ENCODE measurements around the gene TBC1D22B.
"Not testable (repeated sequence)": the region's sequence is repeated elsewhere in the genome, so short reads cannot be mapped to it uniquely, and the experiment has no call there.

The TBC1D22B gene

GRCh38 chr6:37307484-37307883, 49.9 kb downstream of the TBC1D22B start:
- H3K9ac ChIP-seq (ENCODE audit: low read depth, low read length); H3K4me3 ChIP-seq (ENCODE audit: low read length); H3K9me3 ChIP-seq (replicated peaks; ENCODE audit: low read length); H3K4me2 ChIP-seq (ENCODE audit: low read length); H3K36me3 ChIP-seq (ENCODE audit: insufficient read depth, low read length); H3K27me3 ChIP-seq (ENCODE audit: control insufficient read depth, insufficient read depth, low read length); H3K4me1 ChIP-seq (ENCODE audit: control insufficient read depth, insufficient read depth, low read length): not testable (repeated sequence)

DNA sequence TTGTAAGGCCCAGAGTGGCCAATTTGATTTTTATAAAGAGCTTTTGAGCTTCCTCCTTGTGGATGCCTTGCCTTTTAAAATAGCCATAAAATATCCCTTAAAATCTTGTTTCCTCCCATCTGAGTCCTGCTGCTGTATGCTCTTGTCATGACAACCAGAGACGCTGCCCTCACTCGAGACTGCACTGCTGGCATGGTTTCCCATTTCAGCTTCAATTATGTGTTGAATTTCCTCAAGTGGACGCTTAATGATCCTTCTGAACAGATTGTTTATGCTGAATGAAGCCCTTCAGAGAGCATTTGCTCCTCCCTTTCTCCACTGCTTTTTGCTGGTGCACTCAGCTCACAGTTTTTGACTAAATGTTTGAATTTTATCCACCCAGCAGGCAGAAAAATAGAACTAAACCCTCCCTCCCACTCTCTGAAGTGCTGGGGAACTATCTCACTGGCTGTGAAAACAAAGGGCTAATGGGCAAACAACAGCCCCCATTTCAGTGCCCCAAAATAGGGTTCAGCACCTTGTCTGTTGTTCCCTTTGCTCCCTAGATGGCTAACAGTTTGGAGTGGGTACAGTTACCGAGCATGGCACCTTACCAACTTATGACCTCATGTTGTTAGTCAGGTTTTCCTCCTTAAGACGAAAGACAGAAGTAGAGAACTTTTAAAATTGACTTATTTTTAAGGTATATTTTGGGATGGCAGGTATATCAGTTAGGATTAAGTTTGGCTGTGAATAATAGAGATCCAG, 50.7 kb downstream of the TBC1D22B start:
- Histone ChIP-seq H3K4me3 (ENCODE audit: low read length) (no peak overlapping the region), H3K27me3 (ENCODE audit: control insufficient read depth, insufficient read depth, low read length) (no peaks in the 10 kb centered on the region), H3K36me3 (ENCODE audit: insufficient read depth, low read length) (peaks cover 7% of the 10 kb centered on the region), H3K4me2 (ENCODE audit: low read length) (no peak overlapping the region), H3K9ac (ENCODE audit: low read depth, low read length) (no peak overlapping the region), H3K9me3 (replicated peaks; ENCODE audit: low read length) (no peaks in the 10 kb centered on the region), H3K4me1 (ENCODE audit: control insufficient read depth, insufficient read depth, low read length) (no peaks in the 10 kb centered on the region)

GRCh38 chr6:37309046-37309445, 51.5 kb downstream of the TBC1D22B start:
- Histone ChIP-seq H3K4me1 (ENCODE audit: control insufficient read depth, insufficient read depth, low read length) (no peaks in the 10 kb centered on the region), H3K9ac (ENCODE audit: low read depth, low read length) (no peak overlapping the region), H3K4me3 (ENCODE audit: low read length) (no peak overlapping the region), H3K9me3 (replicated peaks; ENCODE audit: low read length) (no peaks in the 10 kb centered on the region), H3K27me3 (ENCODE audit: control insufficient read depth, insufficient read depth, low read length) (no peaks in the 10 kb centered on the region), H3K4me2 (ENCODE audit: low read length) (no peak overlapping the region), H3K36me3 (ENCODE audit: insufficient read depth, low read length) (peaks cover 14% of the 10 kb centered on the region)

DNA sequence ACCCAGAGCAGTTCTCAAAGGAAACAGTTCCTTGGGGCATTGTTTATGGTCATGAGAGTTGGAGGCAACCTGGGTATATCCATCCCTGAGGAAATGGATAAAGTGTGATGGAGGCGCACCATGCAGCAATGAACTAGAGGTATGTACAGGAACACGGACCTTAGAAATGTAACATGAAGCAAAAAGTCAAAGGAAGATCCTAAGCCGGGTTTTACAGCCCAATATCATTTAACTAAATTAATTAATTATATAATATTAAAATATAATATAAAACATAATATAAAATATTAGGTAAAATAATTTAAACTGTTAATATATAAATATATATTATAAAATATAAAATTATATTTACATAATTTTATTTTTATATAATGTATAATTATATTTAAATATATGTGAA, 52.1 kb downstream of the TBC1D22B start:
- H3K27me3 ChIP-seq (ENCODE audit: control insufficient read depth, insufficient read depth, low read length) = no peaks in the 10 kb centered on the region
- no peak overlapping the region for H3K4me2 ChIP-seq (ENCODE audit: low read length)
- no peaks in the 10 kb centered on the region for H3K4me1 ChIP-seq (ENCODE audit: control insufficient read depth, insufficient read depth, low read length)
- H3K9me3 ChIP-seq (replicated peaks; ENCODE audit: low read length) = no peaks in the 10 kb centered on the region
- no peak overlapping the region for H3K4me3 ChIP-seq (ENCODE audit: low read length)
- H3K9ac ChIP-seq (ENCODE audit: low read depth, low read length) = no peak overlapping the region
- peaks cover 20% of the 10 kb centered on the region for H3K36me3 ChIP-seq (ENCODE audit: insufficient read depth, low read length)

- Histone ChIP-seq H3K27me3 (ENCODE audit: control insufficient read depth, insufficient read depth, low read length) (no peaks in the 10 kb centered on the region), H3K4me3 (ENCODE audit: low read length) (no peak overlapping the region), H3K9ac (ENCODE audit: low read depth, low read length) (no peak overlapping the region), H3K36me3 (ENCODE audit: insufficient read depth, low read length) (peaks cover 22% of the 10 kb centered on the region), H3K9me3 (replicated peaks; ENCODE audit: low read length) (no peaks in the 10 kb centered on the region), H3K4me1 (ENCODE audit: control insufficient read depth, insufficient read depth, low read length) (no peaks in the 10 kb centered on the region), H3K4me2 (ENCODE audit: low read length) (no peak overlapping the region)
Measured at GRCh38 chr6:37310966-37311365, 53.4 kb downstream of the TBC1D22B start.

DNA sequence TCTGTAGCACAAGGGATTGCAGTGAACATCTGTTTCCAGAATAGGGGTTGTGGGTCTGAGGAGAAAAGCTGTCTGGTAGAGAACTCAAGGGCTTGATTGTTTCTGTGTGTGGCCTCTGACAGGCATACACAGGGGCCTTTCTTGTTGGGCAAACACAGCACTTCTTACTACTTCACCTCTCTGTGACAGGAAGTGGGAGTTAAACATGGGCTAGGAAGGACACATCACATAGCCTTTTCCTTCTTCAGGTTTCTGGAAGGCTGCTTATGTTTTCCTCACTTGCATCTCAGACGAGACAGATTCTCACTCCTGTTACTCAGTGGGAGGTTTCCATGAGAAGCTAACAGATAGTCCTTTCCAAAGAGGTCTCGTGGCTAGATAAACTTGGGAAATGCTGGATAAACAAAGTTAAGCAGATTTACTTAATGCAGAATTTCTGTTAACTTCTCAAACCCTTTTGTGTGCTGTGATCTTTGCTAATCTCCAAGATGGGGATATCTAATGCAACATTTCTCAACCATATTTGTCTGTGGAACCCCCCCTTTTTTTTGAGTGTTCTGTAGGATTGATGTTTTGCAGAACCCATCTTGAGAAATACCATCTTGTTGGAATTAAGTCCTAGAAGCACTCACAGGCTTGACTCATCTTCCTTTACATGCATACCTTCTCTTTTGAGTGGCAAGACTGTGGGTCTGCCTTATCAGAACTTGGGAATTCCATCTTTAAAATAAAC, 54.3 kb downstream of the TBC1D22B start:
- Histone ChIP-seq H3K27me3 (ENCODE audit: control insufficient read depth, insufficient read depth, low read length) (no peaks in the 10 kb centered on the region), H3K36me3 (ENCODE audit: insufficient read depth, low read length) (peaks cover 29% of the 10 kb centered on the region), H3K4me3 (ENCODE audit: low read length) (no peak overlapping the region), H3K9ac (ENCODE audit: low read depth, low read length) (no peak overlapping the region), H3K9me3 (replicated peaks; ENCODE audit: low read length) (no peaks in the 10 kb centered on the region), H3K4me2 (ENCODE audit: low read length) (no peak overlapping the region), H3K4me1 (ENCODE audit: control insufficient read depth, insufficient read depth, low read length) (no peaks in the 10 kb centered on the region)

- Histone ChIP-seq H3K4me2 (ENCODE audit: low read length) (no peak overlapping the region), H3K27me3 (ENCODE audit: control insufficient read depth, insufficient read depth, low read length) (no peaks in the 10 kb centered on the region), H3K9me3 (replicated peaks; ENCODE audit: low read length) (no peaks in the 10 kb centered on the region), H3K4me3 (ENCODE audit: low read length) (no peak overlapping the region), H3K9ac (ENCODE audit: low read depth, low read length) (no peak overlapping the region), H3K36me3 (ENCODE audit: insufficient read depth, low read length) (peaks cover 38% of the 10 kb centered on the region), H3K4me1 (ENCODE audit: control insufficient read depth, insufficient read depth, low read length) (no peaks in the 10 kb centered on the region)
Measured at GRCh38 chr6:37313723-37314486, 56.3 kb downstream of the TBC1D22B start.

DNA sequence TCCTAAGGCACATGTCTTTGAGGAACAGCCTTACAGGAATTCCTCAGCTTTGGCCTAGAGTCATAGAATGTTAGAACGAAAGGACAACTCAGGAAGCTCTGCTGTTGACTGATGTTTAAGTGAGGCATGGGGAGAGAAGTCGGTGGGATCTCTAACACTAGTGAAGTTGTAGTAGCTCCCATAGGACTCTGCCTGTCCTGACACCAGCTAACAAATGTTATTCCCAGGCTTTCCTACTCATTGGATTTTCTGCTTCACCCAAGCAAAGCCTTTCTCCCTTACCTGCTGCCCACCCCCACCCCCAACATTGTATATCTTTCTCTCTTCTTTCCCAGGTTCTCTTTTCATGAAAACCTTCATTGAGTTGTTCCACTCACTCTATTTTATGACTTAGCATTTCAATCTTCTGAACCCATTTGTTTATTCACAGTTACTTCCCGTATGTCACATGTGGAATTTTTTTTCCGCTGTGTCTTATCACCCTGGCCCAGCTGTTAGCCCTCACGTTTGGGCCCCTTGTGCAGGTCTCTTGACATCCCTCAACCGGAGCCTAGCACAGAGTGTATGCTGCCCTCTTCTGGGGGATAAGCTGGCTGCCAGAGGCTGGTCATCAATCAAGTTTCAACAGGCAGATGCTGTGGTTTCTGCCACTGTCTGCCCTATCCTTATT, 57.0 kb downstream of the TBC1D22B start:
- Histone ChIP-seq H3K4me2 (ENCODE audit: low read length) (no peak overlapping the region), H3K9ac (ENCODE audit: low read depth, low read length) (no peak overlapping the region), H3K36me3 (ENCODE audit: insufficient read depth, low read length) (peaks cover 46% of the 10 kb centered on the region), H3K9me3 (replicated peaks; ENCODE audit: low read length) (no peaks in the 10 kb centered on the region), H3K4me1 (ENCODE audit: control insufficient read depth, insufficient read depth, low read length) (no peaks in the 10 kb centered on the region), H3K4me3 (ENCODE audit: low read length) (no peak overlapping the region), H3K27me3 (ENCODE audit: control insufficient read depth, insufficient read depth, low read length) (no peaks in the 10 kb centered on the region)

- Histone ChIP-seq H3K4me3 (ENCODE audit: low read length) (no peak overlapping the region), H3K36me3 (ENCODE audit: insufficient read depth, low read length) (peaks cover 47% of the 10 kb centered on the region), H3K9me3 (replicated peaks; ENCODE audit: low read length) (no peaks in the 10 kb centered on the region), H3K27me3 (ENCODE audit: control insufficient read depth, insufficient read depth, low read length) (no peaks in the 10 kb centered on the region), H3K4me1 (ENCODE audit: control insufficient read depth, insufficient read depth, low read length) (no peaks in the 10 kb centered on the region), H3K4me2 (ENCODE audit: low read length) (no peak overlapping the region), H3K9ac (ENCODE audit: low read depth, low read length) (no peak overlapping the region)
Measured at GRCh38 chr6:37315157-37315515, 57.6 kb downstream of the TBC1D22B start.

DNA sequence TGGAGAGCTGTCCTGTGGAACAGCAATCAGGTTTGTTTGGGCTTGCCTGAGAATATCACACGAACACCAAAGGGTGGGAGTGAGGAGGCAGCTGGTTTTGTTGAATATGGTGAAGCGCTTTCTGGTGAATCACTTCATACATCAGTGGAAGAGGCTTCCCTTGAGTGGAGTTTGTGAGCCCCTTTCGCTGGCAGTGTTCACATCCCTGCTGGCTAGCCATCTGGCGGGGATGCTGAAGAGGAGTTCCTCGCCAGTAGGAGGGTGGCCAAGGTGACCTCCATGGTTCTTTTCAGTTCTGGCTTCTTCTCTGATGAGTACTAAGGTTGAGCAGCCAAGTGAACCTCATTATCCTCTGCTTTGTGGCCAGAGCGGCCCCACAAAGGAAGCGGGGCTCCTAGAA, 58.5 kb downstream of the TBC1D22B start:
- H3K36me3 ChIP-seq (ENCODE audit: insufficient read depth, low read length) = peaks cover 47% of the 10 kb centered on the region
- H3K9ac ChIP-seq (ENCODE audit: low read depth, low read length) = no peak overlapping the region
- H3K9me3 ChIP-seq (replicated peaks; ENCODE audit: low read length) = no peaks in the 10 kb centered on the region
- H3K27me3 ChIP-seq (ENCODE audit: control insufficient read depth, insufficient read depth, low read length) = no peaks in the 10 kb centered on the region
- no peaks in the 10 kb centered on the region for H3K4me1 ChIP-seq (ENCODE audit: control insufficient read depth, insufficient read depth, low read length)
- no peak overlapping the region for H3K4me3 ChIP-seq (ENCODE audit: low read length)
- H3K4me2 ChIP-seq (ENCODE audit: low read length) = no peak overlapping the region

DNA sequence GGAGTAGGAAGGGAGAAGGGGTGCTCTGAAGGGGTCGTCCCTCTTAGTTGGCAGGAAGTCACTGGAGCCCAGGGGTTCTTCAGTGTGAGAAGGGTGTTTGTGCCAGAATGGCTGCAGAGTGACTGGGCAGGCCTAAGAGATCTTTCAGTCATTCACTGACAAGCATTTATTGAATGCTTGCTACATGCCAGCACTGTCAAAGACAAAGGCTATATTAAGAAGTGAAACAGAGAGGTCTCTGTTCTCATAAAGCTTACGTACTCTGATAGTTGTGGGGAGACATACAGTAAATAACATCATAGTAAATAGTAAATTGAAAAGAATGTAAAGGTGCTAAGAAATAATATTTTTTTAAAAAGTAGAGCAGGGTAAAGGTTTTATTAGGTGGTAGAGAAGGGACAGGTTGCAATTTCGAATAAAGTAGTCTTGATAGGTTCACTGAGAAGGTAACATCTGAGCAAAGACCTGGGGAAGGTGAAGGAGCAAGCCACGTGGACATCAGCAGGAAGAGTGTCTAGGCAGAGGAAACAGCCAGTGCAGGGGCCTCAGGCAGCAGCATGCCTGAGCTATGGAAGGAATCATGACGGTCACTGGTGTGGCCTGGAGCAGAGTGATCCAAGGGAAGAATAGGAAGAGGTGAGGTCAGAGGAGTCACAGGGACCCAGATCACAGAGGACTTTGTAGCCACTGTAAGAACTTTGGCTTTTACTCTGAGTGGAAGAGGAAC, 59.9 kb downstream of the TBC1D22B start:
- H3K4me1 ChIP-seq (ENCODE audit: control insufficient read depth, insufficient read depth, low read length) = peaks cover 2% of the 10 kb centered on the region
- no peaks in the 10 kb centered on the region for H3K27me3 ChIP-seq (ENCODE audit: control insufficient read depth, insufficient read depth, low read length)
- H3K36me3 ChIP-seq (ENCODE audit: insufficient read depth, low read length) = peaks cover 53% of the 10 kb centered on the region
- H3K9ac ChIP-seq (ENCODE audit: low read depth, low read length) = no peak overlapping the region
- no peak overlapping the region for H3K4me3 ChIP-seq (ENCODE audit: low read length)
- H3K9me3 ChIP-seq (replicated peaks; ENCODE audit: low read length) = no peaks in the 10 kb centered on the region
- H3K4me2 ChIP-seq (ENCODE audit: low read length) = no peak overlapping the region

Data from skeletal muscle satellite cell (primary cell).